ENCODE measurements around the gene SETD3. TPM values are rescaled to one million over a fixed set of nuclear protein-coding genes. Genes with fewer than 3 reads are reported as not detected.

Gene SETD3
- total RNA-seq, 2 experiments from 2014 or later, result 63.8 to 66.3 TPM

GRCh38 chr14:99513946-99514551 lies 33.4 kb upstream of the SETD3 start:
- Mint-ChIP-seq H3K36me3 (ENCODE audit: low read depth) (peaks cover 6% of the 10 kb centered on the region), H3K27ac (no peak overlapping the region), H3K27me3 (no peaks in the 10 kb centered on the region), H3K4me3 (no peak overlapping the region), H3K4me1 (no peaks in the 10 kb centered on the region), H3K9me3 (no peaks in the 10 kb centered on the region)
- ChIA-PET CTCF (interaction anchor here (2.7 kb wide), 1 partner anchor 11 kb away, joined by 7 read pairs; no protein-coding TSS in a partner anchor), POLR2A (no interaction called here)
- DNase-seq, result no peak

GRCh38 chr14:99513183-99513694 lies 32.6 kb upstream of the SETD3 start:
- no peaks in the 10 kb centered on the region for H3K9me3 Mint-ChIP-seq
- peaks cover 13% of the 10 kb centered on the region for H3K36me3 Mint-ChIP-seq (ENCODE audit: low read depth)
- CTCF ChIA-PET, result interaction anchor here (2.7 kb wide), 1 partner anchor 12 kb away, joined by 7 read pairs; no protein-coding TSS in a partner anchor

GRCh38 chr14:99512571-99513182 lies 32.0 kb upstream of the SETD3 start:
- CTCF ChIA-PET, result interaction anchor here (2.7 kb wide), 1 partner anchor 13 kb away, joined by 7 read pairs; no protein-coding TSS in a partner anchor
- POLR2A ChIA-PET, result no interaction called here
- Mint-ChIP-seq H3K36me3 (ENCODE audit: low read depth) (peaks cover 18% of the 10 kb centered on the region), H3K4me1 (no peaks in the 10 kb centered on the region), H3K27me3 (no peaks in the 10 kb centered on the region), H3K9me3 (no peaks in the 10 kb centered on the region), H3K27ac (no peak overlapping the region), H3K4me3 (no peak overlapping the region)
- peak; percentile 11 for DNase-seq

More at GRCh38 chr14:99513183-99513694, 32.6 kb upstream of the SETD3 start:
- H3K27me3 Mint-ChIP-seq, result no peaks in the 10 kb centered on the region
- DNase-seq, result no peak
- H3K4me1 Mint-ChIP-seq, result no peaks in the 10 kb centered on the region
- no peak overlapping the region for H3K27ac Mint-ChIP-seq
- no peak overlapping the region for H3K4me3 Mint-ChIP-seq
- POLR2A ChIA-PET, result no interaction called here

GRCh38 chr14:99512110-99512449 lies 31.4 kb upstream of the SETD3 start:
- Mint-ChIP-seq H3K4me1 (no peaks in the 10 kb centered on the region), H3K36me3 (ENCODE audit: low read depth) (peaks cover 23% of the 10 kb centered on the region), H3K27ac (no peak overlapping the region), H3K27me3 (no peaks in the 10 kb centered on the region), H3K9me3 (no peaks in the 10 kb centered on the region), H3K4me3 (no peak overlapping the region)
- DNase-seq, result no peak
- ChIA-PET CTCF (interaction anchor here (2.7 kb wide), 1 partner anchor 13 kb away, joined by 7 read pairs; no protein-coding TSS in a partner anchor), POLR2A (no interaction called here)

GRCh38 chr14:99511421-99512109 lies 30.9 kb upstream of the SETD3 start:
- peaks cover 28% of the 10 kb centered on the region for H3K36me3 Mint-ChIP-seq (ENCODE audit: low read depth)
- ChIA-PET CTCF (interaction anchor here (2.7 kb wide), 1 partner anchor 14 kb away, joined by 7 read pairs; no protein-coding TSS in a partner anchor), POLR2A (no interaction called here)
- no peaks in the 10 kb centered on the region for H3K9me3 Mint-ChIP-seq
- H3K27ac Mint-ChIP-seq, result no peak overlapping the region
- H3K27me3 Mint-ChIP-seq, result no peaks in the 10 kb centered on the region
- DNase-seq, result no peak
- H3K4me1 Mint-ChIP-seq, result no peaks in the 10 kb centered on the region
- H3K4me3 Mint-ChIP-seq, result no peak overlapping the region

- Mint-ChIP-seq H3K36me3 (ENCODE audit: low read depth) (peaks cover 37% of the 10 kb centered on the region), H3K4me1 (no peaks in the 10 kb centered on the region), H3K4me3 (no peak overlapping the region), H3K9me3 (no peaks in the 10 kb centered on the region), H3K27me3 (no peaks in the 10 kb centered on the region), H3K27ac (no peak overlapping the region)
- ChIA-PET POLR2A (no interaction called here), CTCF (no interaction called here)
- DNase-seq, result no peak
Observed at GRCh38 chr14:99510556-99511139, 30.0 kb upstream of the SETD3 start.

GRCh38 chr14:99509871-99510555 lies 29.4 kb upstream of the SETD3 start:
- CTCF ChIA-PET, result no interaction called here
- no peak overlapping the region for H3K27ac Mint-ChIP-seq
- peaks cover 40% of the 10 kb centered on the region for H3K36me3 Mint-ChIP-seq (ENCODE audit: low read depth)

GRCh38 chr14:99508896-99509629 lies 28.4 kb upstream of the SETD3 start:
- H3K27ac Mint-ChIP-seq, result no peak overlapping the region
- ChIA-PET POLR2A (no interaction called here), CTCF (no interaction called here)
- no peaks in the 10 kb centered on the region for H3K9me3 Mint-ChIP-seq
- no peak overlapping the region for H3K4me3 Mint-ChIP-seq
- no peaks in the 10 kb centered on the region for H3K4me1 Mint-ChIP-seq
- no peaks in the 10 kb centered on the region for H3K27me3 Mint-ChIP-seq
- peaks cover 48% of the 10 kb centered on the region for H3K36me3 Mint-ChIP-seq (ENCODE audit: low read depth)
- DNase-seq, result no peak

More at GRCh38 chr14:99509871-99510555, 29.4 kb upstream of the SETD3 start:
- Mint-ChIP-seq H3K4me1 (no peaks in the 10 kb centered on the region), H3K27me3 (no peaks in the 10 kb centered on the region), H3K9me3 (no peaks in the 10 kb centered on the region), H3K4me3 (no peak overlapping the region)
- no peak for DNase-seq
- POLR2A ChIA-PET, result no interaction called here

GRCh38 chr14:99507860-99508640 lies 27.4 kb upstream of the SETD3 start:
- Mint-ChIP-seq H3K9me3 (no peaks in the 10 kb centered on the region), H3K4me3 (no peak overlapping the region), H3K27ac (no peak overlapping the region), H3K27me3 (no peaks in the 10 kb centered on the region), H3K4me1 (peaks cover 3% of the 10 kb centered on the region), H3K36me3 (ENCODE audit: low read depth) (peaks cover 58% of the 10 kb centered on the region)
- ChIA-PET CTCF (no interaction called here), POLR2A (no interaction called here)
- DNase-seq, result no peak

GRCh38 chr14:99506276-99506675 lies 25.6 kb upstream of the SETD3 start:
- peaks cover 72% of the 10 kb centered on the region for H3K36me3 Mint-ChIP-seq (ENCODE audit: low read depth)
- POLR2A ChIA-PET, result no interaction called here
- H3K27ac Mint-ChIP-seq, result no peak overlapping the region
- CTCF ChIA-PET, result no interaction called here
- no peaks in the 10 kb centered on the region for H3K27me3 Mint-ChIP-seq
- no peak overlapping the region for H3K4me3 Mint-ChIP-seq
- H3K4me1 Mint-ChIP-seq, result peaks cover 3% of the 10 kb centered on the region
- DNase-seq, result no peak
- no peaks in the 10 kb centered on the region for H3K9me3 Mint-ChIP-seq

GRCh38 chr14:99505089-99505488 lies 24.4 kb upstream of the SETD3 start:
- no peak overlapping the region for H3K27ac Mint-ChIP-seq
- DNase-seq, result no peak
- no peaks in the 10 kb centered on the region for H3K27me3 Mint-ChIP-seq
- POLR2A ChIA-PET, result interaction anchor here (1.6 kb wide), 1 partner anchor 24 kb away, joined by 4 read pairs; the partner anchor contains the start of genes CCNK and SETD3
- H3K36me3 Mint-ChIP-seq (ENCODE audit: low read depth), result peaks cover 81% of the 10 kb centered on the region
- CTCF ChIA-PET, result interaction anchor here (1.3 to 1.4 kb wide), 2 partner anchors 10 to 24 kb away, joined by 3 read pairs; partner anchors contain the start of genes CCNK and SETD3
- peaks cover 3% of the 10 kb centered on the region for H3K4me1 Mint-ChIP-seq
- H3K4me3 Mint-ChIP-seq, result no peak overlapping the region
- H3K9me3 Mint-ChIP-seq, result no peaks in the 10 kb centered on the region
